NCI-H526 (cell line): ENCODE results near the gene UBE2Z.
"Not testable (repeated sequence)": the region's sequence is repeated elsewhere in the genome, so short reads cannot be mapped to it uniquely, and the experiment has no call there.

Experiments used
- DNase-seq, 2 experiments: peaks; one replicate each; lab custom pipeline; 2025; lab: John Stamatoyannopoulos, UW

Gene UBE2Z

GRCh38 chr17:48908047-48908843, at the start of gene UBE2Z:
Gene UBE2Z, plus strand, starts transcription at chr17:48908407. Its CDS starts 97 bp downstream, at chr17:48908504.
- DNase-seq: peak; percentile 94 to 98

- DNase-seq: no peak
These were observed 48.2 kb upstream of the UBE2Z start for GRCh38 chr17:48860034-48860433.

- DNase-seq: no peak
These were observed 47.8 kb upstream of the UBE2Z start for GRCh38 chr17:48860456-48860855.

GRCh38 chr17:48868916-48869500, 39.2 kb upstream of the UBE2Z start:
- no peak for DNase-seq

GRCh38 chr17:48869821-48870318, 38.3 kb upstream of the UBE2Z start:
- no peak for DNase-seq

GRCh38 chr17:48871035-48871550, 37.1 kb upstream of the UBE2Z start:
- DNase-seq: no peak

- no peak for DNase-seq
These were observed 36.5 kb upstream of the UBE2Z start for GRCh38 chr17:48871551-48872351.

- DNase-seq: not testable (repeated sequence)
These were observed 35.8 kb upstream of the UBE2Z start for GRCh38 chr17:48872409-48872808.

GRCh38 chr17:48873209-48873608, 35.0 kb upstream of the UBE2Z start:
- DNase-seq: no peak

GRCh38 chr17:48873696-48874443, 34.3 kb upstream of the UBE2Z start:
- DNase-seq: no peak

GRCh38 chr17:48878920-48879898, 29.0 kb upstream of the UBE2Z start:
- peak; percentile 69 to 86 for DNase-seq

- no peak for DNase-seq
These were observed 25.9 kb upstream of the UBE2Z start for GRCh38 chr17:48882272-48882671.

- peak in 1 of 2 experiments; percentile 15 for DNase-seq
These were observed 25.0 kb upstream of the UBE2Z start for GRCh38 chr17:48883171-48883570.

- no peak for DNase-seq
These were observed 18.1 kb upstream of the UBE2Z start for GRCh38 chr17:48890086-48890485.

GRCh38 chr17:48892940-48893645, 15.1 kb upstream of the UBE2Z start:
- peak in 1 of 2 experiments; percentile 27 for DNase-seq

- DNase-seq: no peak
These were observed 14.3 kb upstream of the UBE2Z start for GRCh38 chr17:48893646-48894508.

- no peak for DNase-seq
These were observed 13.3 kb upstream of the UBE2Z start for GRCh38 chr17:48894886-48895285.

- no peak for DNase-seq
These were observed 7.0 kb upstream of the UBE2Z start for GRCh38 chr17:48901241-48901640.

GRCh38 chr17:48903401-48903800, 4.8 kb upstream of the UBE2Z start:
- peak in 1 of 2 experiments; percentile 16 for DNase-seq
